HL-60/S4 (cell line): ENCODE measurements around the gene UPF2.
"Not testable (repeated sequence)": the region's sequence is repeated elsewhere in the genome, so short reads cannot be mapped to it uniquely, and the experiment has no call there.

Experiments
- in situ Hi-C: fragments of 300-500 bp; cut with MboI; formaldehyde crosslinking; loops from 2 replicates; pipeline ENCODE4 v1.14.3; 2022; ENCODE audit warnings: low sequenced_read_pairs

UPF2 gene

GRCh38 chr10:11975795-11976194 is 66.8 kb downstream of the UPF2 start:
- in situ Hi-C loops = no loop called here

- in situ Hi-C loops = not testable (repeated sequence)
These were observed 70.1 kb downstream of the UPF2 start for GRCh38 chr10:11972523-11972922.

- in situ Hi-C loops = no loop called here
These were observed 80.4 kb downstream of the UPF2 start for GRCh38 chr10:11962176-11962575.

GRCh38 chr10:11961771-11962170 is 80.8 kb downstream of the UPF2 start:
- in situ Hi-C loops = no loop called here

- in situ Hi-C loops = no loop called here
These were observed 82.6 kb downstream of the UPF2 start for GRCh38 chr10:11959966-11960365.

GRCh38 chr10:11958956-11959355 is 83.7 kb downstream of the UPF2 start:
- in situ Hi-C loops = no loop called here

- in situ Hi-C loops = no loop called here
These were observed 90.9 kb downstream of the UPF2 start for GRCh38 chr10:11951695-11952094.

- in situ Hi-C loops = no loop called here
These were observed 92.1 kb downstream of the UPF2 start for GRCh38 chr10:11950325-11951018.

- in situ Hi-C loops = no loop called here
These were observed 93.5 kb downstream of the UPF2 start for GRCh38 chr10:11949152-11949551.

GRCh38 chr10:11946652-11947051 is 96.0 kb downstream of the UPF2 start:
- in situ Hi-C loops = no loop called here

GRCh38 chr10:11936389-11937152 is 106.0 kb downstream of the UPF2 start:
- in situ Hi-C loops = no loop called here

- in situ Hi-C loops = no loop called here
These were observed 108.3 kb downstream of the UPF2 start for GRCh38 chr10:11934262-11934661.

- in situ Hi-C loops = no loop called here
These were observed 108.9 kb downstream of the UPF2 start for GRCh38 chr10:11933577-11934223.

GRCh38 chr10:11931038-11931437 is 111.6 kb downstream of the UPF2 start:
- in situ Hi-C loops = no loop called here

- in situ Hi-C loops = no loop called here
These were observed 112.2 kb downstream of the UPF2 start for GRCh38 chr10:11930312-11930978.

GRCh38 chr10:11927746-11928145 is 114.9 kb downstream of the UPF2 start:
- in situ Hi-C loops = no loop called here

- in situ Hi-C loops = no loop called here
These were observed 120.7 kb downstream of the UPF2 start for GRCh38 chr10:11921800-11922392.

GRCh38 chr10:11919271-11919670 is 123.3 kb downstream of the UPF2 start:
- in situ Hi-C loops = no loop called here

GRCh38 chr10:11918384-11918783 is 124.2 kb downstream of the UPF2 start:
- in situ Hi-C loops = no loop called here

- in situ Hi-C loops = no loop called here
These were observed 129.4 kb downstream of the UPF2 start for GRCh38 chr10:11913079-11913641.

- in situ Hi-C loops = no loop called here
These were observed 132.5 kb downstream of the UPF2 start for GRCh38 chr10:11910102-11910501.
